H9 (cell line): ENCODE measurements around the gene NT5C3A. TPM values are rescaled to one million over a fixed set of nuclear protein-coding genes. Genes with fewer than 3 reads are reported as not detected.

Source experiments
- DNase-seq: peaks from one replicate; pipeline ENCODE4 v3.0.0-alpha.2; 2017
- H2AFZ ChIP-seq: one replicate; pipeline ENCODE4 v1.6.1; 2013; ENCODE audit warnings: mild to moderate bottlenecking, low read length, control low read depth, moderate library complexity
- H2AK5ac ChIP-seq: 2 replicates; pipeline ENCODE4 v1.6.1; 2013; ENCODE audit warnings: low read length, control low read depth, mixed read lengths; ENCODE audit not compliant: insufficient read length
- H2BK120ac ChIP-seq: one replicate; pipeline ENCODE4 v1.6.1; 2013; ENCODE audit warnings: low read depth, mild to moderate bottlenecking, low read length, control low read depth, inconsistent platforms; ENCODE audit not compliant: poor library complexity, severe bottlenecking
- H2BK12ac ChIP-seq: 2 replicates; pipeline ENCODE4 v1.6.1; 2013; ENCODE audit warnings: low read length, control low read depth, mixed read lengths, low read depth; ENCODE audit not compliant: insufficient read length
- H2BK15ac ChIP-seq: 2 replicates; pipeline ENCODE4 v1.6.1; 2013; ENCODE audit warnings: low read depth, low read length, control low read depth
- H2BK20ac ChIP-seq: one replicate; pipeline ENCODE4 v1.6.1; 2013; ENCODE audit warnings: low read depth, mild to moderate bottlenecking, low read length, control low read depth, inconsistent platforms; ENCODE audit not compliant: poor library complexity, severe bottlenecking
- H2BK5ac ChIP-seq: 2 replicates; pipeline ENCODE4 v1.6.1; 2013; ENCODE audit warnings: low read length, control low read depth, mixed read lengths; ENCODE audit not compliant: insufficient read length
- H3K14ac ChIP-seq: 2 replicates; pipeline ENCODE4 v1.6.1; 2013; ENCODE audit warnings: low read length, control low read depth; ENCODE audit not compliant: insufficient read depth
- H3K18ac ChIP-seq: 2 replicates; pipeline ENCODE4 v1.6.1; 2013; ENCODE audit warnings: low read depth, mild to moderate bottlenecking, mixed read lengths, low read length, control low read depth; ENCODE audit not compliant: insufficient read length
- H3K23ac ChIP-seq: 2 replicates; pipeline ENCODE4 v1.6.1; 2013; ENCODE audit warnings: low read length, control low read depth, mixed read lengths, low read depth; ENCODE audit not compliant: insufficient read length
- H3K23me2 ChIP-seq: 2 replicates; pipeline ENCODE4 v1.6.1; 2013; ENCODE audit warnings: low read depth, mild to moderate bottlenecking, mixed read lengths, low read length, control low read depth; ENCODE audit not compliant: insufficient read length, poor library complexity, severe bottlenecking
- H3K27ac ChIP-seq: 2 replicates; pipeline ENCODE4 v1.5.1; 2013; ENCODE audit warnings: low read length, control low read depth, mixed read lengths, low read depth; ENCODE audit not compliant: insufficient read length
- H3K27me3 ChIP-seq: 2 replicates; pipeline ENCODE4 v1.6.1; 2013; ENCODE audit warnings: low read length, control low read depth, inconsistent platforms; ENCODE audit not compliant: insufficient read depth
- H3K4ac ChIP-seq: 2 replicates; pipeline ENCODE4 v1.6.1; 2013; ENCODE audit warnings: low read depth, mild to moderate bottlenecking, control low read depth, inconsistent platforms, low read length, moderate library complexity
- H3K4me1 ChIP-seq: 2 replicates; pipeline ENCODE4 v1.6.1; 2013; ENCODE audit warnings: low read length, control low read depth, inconsistent platforms; ENCODE audit not compliant: insufficient read depth
- H3K4me2 ChIP-seq: 2 replicates; pipeline ENCODE4 v1.6.1; 2013; ENCODE audit warnings: low read length, control low read depth, mixed read lengths; ENCODE audit not compliant: insufficient read length, insufficient read depth
- H3K56ac ChIP-seq: 2 replicates; pipeline ENCODE4 v1.6.1; 2013; ENCODE audit warnings: low read depth, mild to moderate bottlenecking, mixed read lengths, low read length, control low read depth; ENCODE audit not compliant: insufficient read length
- H3K79me1 ChIP-seq: 2 replicates; pipeline ENCODE4 v1.6.1; 2013; ENCODE audit warnings: low read depth, mild to moderate bottlenecking, moderate library complexity, low read length, control low read depth, inconsistent platforms; ENCODE audit not compliant: insufficient read depth, poor library complexity, severe bottlenecking
- H3K79me2 ChIP-seq: 2 replicates; pipeline ENCODE4 v1.6.1; 2013; ENCODE audit warnings: low read length, control low read depth, inconsistent platforms; ENCODE audit not compliant: insufficient read depth
- H3K9ac ChIP-seq: 2 replicates; pipeline ENCODE4 v1.6.1; 2013; ENCODE audit warnings: low read length, control low read depth, mixed read lengths; ENCODE audit not compliant: insufficient read length; ENCODE audit errors: extremely low read depth
- H3K9me3 ChIP-seq: one replicate; pipeline ENCODE4 v1.6.1; 2013; ENCODE audit warnings: low read depth, low read length, inconsistent platforms; ENCODE audit not compliant: control insufficient read depth
- H3T11ph ChIP-seq: one replicate; pipeline ENCODE4 v1.6.1; 2013; ENCODE audit warnings: mild to moderate bottlenecking, low read length, control low read depth, inconsistent platforms
- H4K20me1 ChIP-seq: one replicate; pipeline ENCODE4 v1.6.1; 2013; ENCODE audit not compliant: control insufficient read depth, insufficient read length, insufficient read depth
- H4K5ac ChIP-seq: 2 replicates; pipeline ENCODE4 v1.6.1; 2013; ENCODE audit warnings: low read depth, mild to moderate bottlenecking, mixed read lengths, low read length, control low read depth; ENCODE audit not compliant: insufficient read length
- H4K8ac ChIP-seq: replicated peaks from 2 replicates; pipeline ENCODE4 v1.6.1; 2013; ENCODE audit warnings: low read length, control low read depth, mixed read lengths, low read depth; ENCODE audit not compliant: insufficient read length
- H4K91ac ChIP-seq: 2 replicates; pipeline ENCODE4 v1.6.1; 2013; ENCODE audit warnings: low read depth, mild to moderate bottlenecking, moderate library complexity, mixed read lengths, low read length, control low read depth; ENCODE audit not compliant: insufficient read length
- H3K27ac Mint-ChIP-seq, 3 experiments: 2 replicates in 2 of 3; 3 replicates in 1 of 3; pipeline ENCODE4 v1.8.0; 2020 to 2021; ENCODE audit warnings: mixed read lengths in 3 of 3, mild to moderate bottlenecking in 1 of 3, moderate library complexity in 1 of 3
- H3K27me3 Mint-ChIP-seq: 2 replicates; pipeline ENCODE4 v1.8.0; 2021; ENCODE audit warnings: low read depth, mild to moderate bottlenecking, moderate library complexity, mixed read lengths
- H3K36me3 Mint-ChIP-seq, 3 experiments: 2 replicates in 2 of 3; 3 replicates in 1 of 3; pipeline ENCODE4 v1.8.0; 2020 to 2021; ENCODE audit warnings: low read depth in 3 of 3, mixed read lengths in 3 of 3; ENCODE audit not compliant: insufficient read depth in 1 of 3
- H3K4me1 Mint-ChIP-seq, 2 experiments: 2 replicates each; pipeline ENCODE4 v1.8.0; 2020; ENCODE audit warnings: mixed read lengths in 2 of 2
- H3K4me3 Mint-ChIP-seq, 2 experiments: 2 replicates in 1 of 2; 3 replicates in 1 of 2; pipeline ENCODE4 v1.8.0; 2020 to 2021; ENCODE audit warnings: mild to moderate bottlenecking in 2 of 2, mixed read lengths in 2 of 2, moderate library complexity in 1 of 2
- H3K9me3 Mint-ChIP-seq, 2 experiments: 2 replicates in 1 of 2; 3 replicates in 1 of 2; pipeline ENCODE4 v1.8.0; 2020; ENCODE audit warnings: mild to moderate bottlenecking in 2 of 2, mixed read lengths in 2 of 2, moderate library complexity in 1 of 2
- CTCF ChIP-seq: fragments of 200-600 bp; sonication (generic); conservative IDR thresholded peaks from 3 replicates; pipeline ENCODE4 v1.8.0; 2021; ENCODE audit warnings: antibody characterized with exemption, mild to moderate bottlenecking
- WGBS: extraction: QIAGEN DNeasy Blood & Tissue Kit; methylation state at CpG from one replicate; pipeline ENCODE4 v1.1.7; 2013; ENCODE audit warnings: missing lambda C conversion rate, low lambda C conversion rate, mixed read lengths; ENCODE audit not compliant: insufficient read length; ENCODE audit errors: extremely low coverage; 5-methylcytosine and 5-hydroxymethylcytosine counted together
- total RNA-seq: library from RNA; stranded (reverse); gene quantifications from 2 replicates; pipeline ENCODE4 v1.2.1, GENCODE V29; 2021

NT5C3A gene
- total RNA-seq, 1 experiment from 2014 or later = 22.1 TPM

- no peaks in the 10 kb centered on the region for H3K9me3 Mint-ChIP-seq
Measured at GRCh38 chr7:33044986-33045385, 17.6 kb downstream of the NT5C3A start.

More at GRCh38 chr7:33044986-33045385, 17.6 kb downstream of the NT5C3A start:
- Histone ChIP-seq H4K91ac (no peak overlapping the region), H3K79me1 (peaks cover 12% of the 10 kb centered on the region), H3K9ac (no peak overlapping the region), H3K4ac (no peak overlapping the region), H4K5ac (no peak overlapping the region), H3K14ac (no peak overlapping the region), H3K27me3 (no peaks in the 10 kb centered on the region), H2AK5ac (no peak overlapping the region), H2BK15ac (no peak overlapping the region), H3K27ac (no peak overlapping the region), H2BK120ac (no peak overlapping the region), H4K20me1 (no peaks in the 10 kb centered on the region), H3K4me1 (no peaks in the 10 kb centered on the region), H2AFZ (no peak overlapping the region), H3K9me3 (no peaks in the 10 kb centered on the region), H3K56ac (no peak overlapping the region), H4K8ac (no peak overlapping the region), H2BK5ac (no peak overlapping the region), H2BK20ac (no peak overlapping the region), H3K23me2 (no peaks in the 10 kb centered on the region), H3K23ac (no peak overlapping the region), H3K18ac (no peak overlapping the region), H3K4me2 (no peak overlapping the region), H3T11ph (no peak overlapping the region), H2BK12ac (no peak overlapping the region), H3K79me2 (peaks cover 1% of the 10 kb centered on the region; the same call in 1 of the 2 replicates)
- H3K27me3 Mint-ChIP-seq = no peaks in the 10 kb centered on the region
- H3K27ac Mint-ChIP-seq = no peak overlapping the region
- TF ChIP-seq CTCF = no peak
- no peaks in the 10 kb centered on the region; a peak in 1 of 7 replicates for H3K36me3 Mint-ChIP-seq
- WGBS = no CpG with 5 or more reads among the region's 2 CpGs
- no peak overlapping the region for H3K4me3 Mint-ChIP-seq
- H3K4me1 Mint-ChIP-seq = peaks cover 0 to 2% of the 10 kb centered on the region in 2 experiments; a peak in 1 of 4 replicates
- no peak for DNase-seq
